B cell (primary cell): Measurements from ENCODE around the gene GGTLC1.
"Not testable (repeated sequence)": the region's sequence is repeated elsewhere in the genome, so short reads cannot be mapped to it uniquely, and the experiment has no call there.

Source experiments
- CTCF ChIP-seq: fragments of 200-600 bp; IDR thresholded peaks from one replicate; pipeline ENCODE4 v1.8.0; 2022; ENCODE audit warnings: antibody characterized with exemption, mild to moderate bottlenecking
- EZH2 ChIP-seq: IDR thresholded peaks from 2 replicates; pipeline ENCODE4 v1.6.1; 2012; ENCODE audit warnings: borderline replicate concordance, low read depth, mild to moderate bottlenecking, moderate library complexity, low read length; ENCODE audit not compliant: insufficient read depth, poor library complexity, severe bottlenecking

- not testable (repeated sequence) for TF ChIP-seq CTCF, EZH2
Observed at GRCh38 chr20:23990296-23990695, 1.7 kb upstream of the GGTLC1 start.
